Activated CD8-positive, alpha-beta memory T cell treated with anti-CD3 and anti-CD28 coated beads, Interleukin-2, amount 50 U/mL, for 1 hour (primary cell): Measurements from ENCODE around the gene CYSTM1.

Source experiments
- DNase-seq: peaks from one replicate; pipeline ENCODE4 v3.0.0-alpha.2; 2020; ENCODE audit errors: extremely low read depth

Gene CYSTM1

GRCh38 chr5:140174465-140175366 is at the start of gene CYSTM1:
Gene CYSTM1 (plus strand): TSS chr5:140175188. CDS start chr5:140194466, 19,278 bp downstream.
- peak; percentile 90 for DNase-seq

- DNase-seq, result no peak
These were observed 49.4 kb upstream of the CYSTM1 start, which contains the start of gene IGIP for GRCh38 chr5:140125637-140126036. Gene IGIP (plus strand): TSS chr5:140125937. CDS start chr5:140128477, 2,540 bp downstream.

- DNase-seq, result no peak
These were observed 48.5 kb upstream of the CYSTM1 start for GRCh38 chr5:140126315-140127012.

- DNase-seq, result no peak
These were observed 46.6 kb upstream of the CYSTM1 start for GRCh38 chr5:140128376-140128775.

- DNase-seq, result no peak
These were observed 43.8 kb upstream of the CYSTM1 start for GRCh38 chr5:140130949-140131733.

GRCh38 chr5:140131967-140132409 is 43.0 kb upstream of the CYSTM1 start:
- DNase-seq, result no peak

- DNase-seq, result no peak
These were observed 41.3 kb upstream of the CYSTM1 start for GRCh38 chr5:140133514-140134167.

- DNase-seq, result no peak
These were observed 40.6 kb upstream of the CYSTM1 start for GRCh38 chr5:140134277-140134935.

GRCh38 chr5:140135127-140135526 is 39.9 kb upstream of the CYSTM1 start:
- DNase-seq, result no peak

GRCh38 chr5:140136624-140137023 is 38.4 kb upstream of the CYSTM1 start:
- DNase-seq, result no peak

GRCh38 chr5:140140435-140140834 is 34.6 kb upstream of the CYSTM1 start:
- no peak for DNase-seq

- DNase-seq, result no peak
These were observed 33.7 kb upstream of the CYSTM1 start for GRCh38 chr5:140141241-140141640.

GRCh38 chr5:140142246-140142645 is 32.7 kb upstream of the CYSTM1 start:
- DNase-seq, result no peak

- DNase-seq, result no peak
These were observed 32.1 kb upstream of the CYSTM1 start for GRCh38 chr5:140142856-140143255.

GRCh38 chr5:140143521-140144258 is 31.3 kb upstream of the CYSTM1 start:
- DNase-seq, result no peak

- DNase-seq, result no peak
These were observed 29.7 kb upstream of the CYSTM1 start for GRCh38 chr5:140145256-140145655.

- no peak for DNase-seq
These were observed 29.0 kb upstream of the CYSTM1 start for GRCh38 chr5:140145818-140146522.

GRCh38 chr5:140146523-140146842 is 28.5 kb upstream of the CYSTM1 start:
- no peak for DNase-seq

- DNase-seq, result no peak
These were observed 27.5 kb upstream of the CYSTM1 start for GRCh38 chr5:140147460-140147859.

GRCh38 chr5:140148508-140148907 is 26.5 kb upstream of the CYSTM1 start:
- no peak for DNase-seq
